Body of pancreas (tissue), 4 donors: ENCODE measurements around the gene RAD51B. TPM values are rescaled to one million over a fixed set of nuclear protein-coding genes. Genes with fewer than 3 reads are reported as not detected.

Experiments used
- ATAC-seq: fragments of 150-250 bp; one replicate; pipeline ENCODE4 v1.9.1; 2016
- DNase-seq, 4 donors: peaks; one replicate each; pipeline ENCODE4 v3.0.0-alpha.2; 2019
- H3K27ac ChIP-seq, 4 donors: fragments of 200-600 bp; sonication (generic); 1 replicate in 3 of 4; 2 replicates in 1 of 4; pipeline versions ENCODE4 v1.5.1 to v1.6.1; 2016 to 2019; ENCODE audit warnings: mild to moderate bottlenecking in 1 of 4, mixed read lengths in 1 of 4, moderate library complexity in 1 of 4
- H3K27me3 ChIP-seq, 2 donors: fragments of 200-600 bp; sonication (generic); one replicate each; pipeline ENCODE4 v1.6.0; 2016; ENCODE audit warnings: mild to moderate bottlenecking in 1 of 2
- H3K36me3 ChIP-seq, 2 donors: fragments of 200-600 bp; sonication (generic); replicated peaks in 1 of 2; 2 replicates each; pipeline ENCODE4 v1.5.1; 2016; ENCODE audit warnings: low read depth in 2 of 2; ENCODE audit not compliant: insufficient read depth in 1 of 2
- H3K4me1 ChIP-seq: fragments of 200-600 bp; sonication (generic); one replicate; pipeline ENCODE4 v1.6.0; 2016
- H3K4me3 ChIP-seq, 2 donors: fragments of 200-600 bp; sonication (generic); 1 replicate in 1 of 2; 2 replicates in 1 of 2; pipeline ENCODE4 v1.5.1; 2016 to 2019
- H3K9me3 ChIP-seq, 3 donors: fragments of 200-600 bp; sonication (generic); 1 replicate in 2 of 3; 2 replicates in 1 of 3; pipeline ENCODE4 v1.5.1; 2016
- POLR2A ChIP-seq, 3 donors: fragments of 450-650 bp; IDR thresholded peaks; one replicate each; pipeline ENCODE4 v1.6.1; 2016; ENCODE audit warnings: antibody characterized with exemption in 3 of 3, mild to moderate bottlenecking in 2 of 3
- WGBS, 2 donors: methylation state at CpG; one replicate each; pipeline ENCODE4 v1.1.5; 2017; 5-methylcytosine and 5-hydroxymethylcytosine counted together
- intact Hi-C: fragments of 100-400 bp; cut with DNase I; formaldehyde crosslinking; loops from one replicate; pipeline ENCODE4 v1.15.1; 2023
- total RNA-seq, 2 donors: library from RNA; depleted of rRNA; stranded (reverse); fragments of >200 nt; gene quantifications; one replicate each; pipeline ENCODE4 v1.1.0, GENCODE V29; 2016
- TF ChIP-seq, protein P1 (sequence below), 7 experiments: fragments of 450-650 bp in 4 of 7; fragments of 200-600 bp in 3 of 7; sonication (generic) in 3 of 7; IDR thresholded peaks; one replicate each; pipeline ENCODE4 v1.5.1; 2016 to 2019; ENCODE audit warnings: antibody characterized with exemption in 7 of 7

RAD51B gene
- total RNA-seq, 2 donors from 2014 or later, result 12.2 to 29.6 TPM

DNA sequence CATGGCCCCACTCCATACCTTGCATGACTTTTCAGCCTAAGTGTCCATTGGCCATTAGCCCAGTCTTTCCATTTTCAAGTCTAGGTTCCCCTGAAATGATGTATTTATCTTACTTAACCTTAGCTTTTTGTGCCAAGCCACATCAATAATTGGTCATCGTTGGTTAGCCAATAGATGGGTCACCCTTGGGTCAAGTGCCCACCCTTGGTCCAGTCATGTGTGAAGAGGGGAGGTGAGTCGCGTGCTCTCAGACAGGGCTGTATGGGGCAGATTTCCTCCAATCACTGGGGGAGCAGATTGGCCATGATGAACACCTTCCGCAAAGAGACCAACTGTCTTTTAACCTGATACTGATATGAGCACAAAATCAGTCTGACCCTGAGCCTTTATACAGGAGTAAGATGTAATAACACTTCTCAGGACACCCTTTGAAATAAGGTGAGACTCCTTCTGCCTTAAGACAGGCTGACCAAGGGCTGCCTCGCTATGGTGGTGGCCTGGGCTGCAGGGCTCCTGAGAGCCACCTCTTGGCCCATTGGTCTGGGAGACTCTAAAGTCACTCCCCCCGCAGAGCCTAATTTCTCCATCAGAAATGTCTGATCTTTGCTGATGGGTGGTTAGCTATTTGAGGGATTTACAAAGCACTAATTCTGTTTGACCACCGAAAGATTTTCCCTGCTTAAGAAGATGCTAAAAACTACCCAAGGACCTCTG lies 830.1 kb downstream of the RAD51B start:
- Histone ChIP-seq H3K4me3 (no peak overlapping the region), H3K9me3 (no peaks in the 10 kb centered on the region), H3K27ac (no peak overlapping the region), H3K36me3 (no peaks in the 10 kb centered on the region), H3K4me1 (peaks cover 19% of the 10 kb centered on the region), H3K27me3 (no peaks in the 10 kb centered on the region)
- ATAC-seq (no peak), DNase-seq (peak in 1 of 4 donors; percentile 5)
- 87 to 93% methylated on average over 7 of the region's 7 CpGs for WGBS, 2 donors
- TF ChIP-seq, protein P1, sequence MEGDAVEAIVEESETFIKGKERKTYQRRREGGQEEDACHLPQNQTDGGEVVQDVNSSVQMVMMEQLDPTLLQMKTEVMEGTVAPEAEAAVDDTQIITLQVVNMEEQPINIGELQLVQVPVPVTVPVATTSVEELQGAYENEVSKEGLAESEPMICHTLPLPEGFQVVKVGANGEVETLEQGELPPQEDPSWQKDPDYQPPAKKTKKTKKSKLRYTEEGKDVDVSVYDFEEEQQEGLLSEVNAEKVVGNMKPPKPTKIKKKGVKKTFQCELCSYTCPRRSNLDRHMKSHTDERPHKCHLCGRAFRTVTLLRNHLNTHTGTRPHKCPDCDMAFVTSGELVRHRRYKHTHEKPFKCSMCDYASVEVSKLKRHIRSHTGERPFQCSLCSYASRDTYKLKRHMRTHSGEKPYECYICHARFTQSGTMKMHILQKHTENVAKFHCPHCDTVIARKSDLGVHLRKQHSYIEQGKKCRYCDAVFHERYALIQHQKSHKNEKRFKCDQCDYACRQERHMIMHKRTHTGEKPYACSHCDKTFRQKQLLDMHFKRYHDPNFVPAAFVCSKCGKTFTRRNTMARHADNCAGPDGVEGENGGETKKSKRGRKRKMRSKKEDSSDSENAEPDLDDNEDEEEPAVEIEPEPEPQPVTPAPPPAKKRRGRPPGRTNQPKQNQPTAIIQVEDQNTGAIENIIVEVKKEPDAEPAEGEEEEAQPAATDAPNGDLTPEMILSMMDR (IDR thresholded peaks at IDR 0.05), result no peak
- TF ChIP-seq POLR2A (IDR thresholded peaks at IDR 0.05), result no peak
- intact Hi-C loops, result no loop called here

DNA sequence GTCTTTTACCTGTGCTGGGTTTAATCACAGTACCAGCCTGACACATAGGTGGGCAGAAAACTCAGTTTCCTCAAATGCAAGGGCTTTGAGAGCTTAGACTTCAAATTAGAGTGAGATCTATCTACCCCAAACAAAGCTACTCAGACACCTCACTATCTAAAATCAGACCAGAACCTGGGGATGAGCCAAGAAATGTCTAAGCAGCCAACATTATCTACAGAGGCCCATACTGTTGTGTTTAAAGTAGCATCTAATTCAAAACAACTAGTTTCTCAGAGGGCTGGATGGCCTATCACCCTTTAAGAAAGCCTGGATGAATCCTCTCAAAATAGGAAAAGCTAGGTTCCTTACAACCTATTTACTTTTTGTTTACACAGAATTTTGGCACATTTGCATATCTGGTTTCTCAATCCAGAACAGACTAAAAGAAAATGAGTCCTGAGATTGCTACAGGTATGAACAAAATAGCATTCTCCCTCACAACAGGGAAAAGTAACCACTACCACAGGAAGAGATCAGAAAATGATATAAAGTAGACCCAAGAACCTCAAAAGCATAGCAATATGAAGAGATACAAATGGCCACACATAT lies 830.9 kb downstream of the RAD51B start:
- Histone ChIP-seq H3K9me3 (no peaks in the 10 kb centered on the region), H3K27ac (no peak overlapping the region), H3K4me1 (peaks cover 27% of the 10 kb centered on the region), H3K27me3 (no peaks in the 10 kb centered on the region), H3K4me3 (no peak overlapping the region), H3K36me3 (no peaks in the 10 kb centered on the region)
- ATAC-seq, result no peak
- no peak for TF ChIP-seq POLR2A (IDR thresholded peaks at IDR 0.05)
- TF ChIP-seq, protein P1 (IDR thresholded peaks at IDR 0.05), result no peak
- no peak for DNase-seq
- intact Hi-C loops, result no loop called here

DNA sequence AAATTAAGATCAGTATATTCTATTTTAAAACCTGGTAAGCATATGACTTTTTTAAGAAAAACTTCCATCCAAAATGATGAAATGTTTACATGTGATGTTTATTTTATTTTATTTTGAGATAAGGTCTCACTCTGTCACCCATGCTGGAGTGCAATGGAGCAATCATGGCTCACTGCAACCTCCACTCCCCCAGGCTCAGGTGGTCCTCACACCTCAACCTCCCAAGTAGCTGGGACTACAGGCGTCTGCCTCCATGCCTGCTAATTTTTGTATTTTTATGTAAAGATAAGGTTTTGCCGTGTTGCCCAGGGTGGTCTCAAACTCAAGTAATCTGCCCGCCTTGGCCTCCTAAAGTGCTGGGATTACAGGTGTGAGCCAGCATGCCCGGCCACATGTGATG lies 831.5 kb downstream of the RAD51B start:
- intact Hi-C loops, result no loop called here
- no peak overlapping the region for H3K27ac ChIP-seq
- TF ChIP-seq POLR2A (IDR thresholded peaks at IDR 0.05), result no peak
- TF ChIP-seq, protein P1 (IDR thresholded peaks at IDR 0.05), result no peak

DNA sequence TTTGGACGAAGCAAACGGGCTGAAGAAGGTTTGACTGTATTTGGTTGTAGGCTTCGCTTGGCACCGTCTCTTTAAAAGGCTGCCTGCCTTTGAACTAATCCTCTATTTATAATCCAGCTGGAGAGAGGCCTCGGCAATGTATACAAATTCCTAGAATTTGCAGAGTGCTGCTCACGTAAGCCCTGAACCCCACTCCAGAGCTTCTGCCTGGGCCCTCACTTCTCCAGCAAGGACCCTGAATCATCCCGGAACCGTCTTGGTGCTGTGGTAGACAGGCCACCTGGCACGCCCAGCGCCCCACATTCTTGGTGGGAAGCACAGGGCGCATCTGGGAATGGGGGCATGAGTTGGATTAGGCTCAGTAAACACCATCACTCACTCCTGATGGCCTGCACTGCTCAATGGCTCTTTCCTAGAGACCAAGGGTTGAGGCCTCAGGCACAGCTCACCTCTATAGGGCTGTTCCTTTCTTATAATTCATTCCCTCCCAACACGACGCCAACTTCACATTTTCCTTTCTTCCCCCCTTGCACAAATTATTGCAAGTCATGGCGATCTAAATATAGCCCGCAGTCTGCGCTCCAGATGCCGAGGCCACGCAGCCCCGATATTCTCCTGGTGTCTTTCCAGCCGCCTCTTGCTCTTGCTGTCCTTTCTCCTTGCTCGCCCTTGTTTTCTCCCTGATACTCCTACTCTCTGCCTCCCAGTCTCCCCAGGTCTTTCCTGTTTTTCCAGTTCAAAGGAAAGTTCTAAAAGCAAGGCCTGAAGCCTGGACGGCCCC lies 832.3 kb downstream of the RAD51B start:
- Histone ChIP-seq H3K27me3 (no peaks in the 10 kb centered on the region), H3K4me1 (peaks cover 35% of the 10 kb centered on the region), H3K36me3 (no peaks in the 10 kb centered on the region), H3K9me3 (no peaks in the 10 kb centered on the region), H3K27ac (no peak overlapping the region), H3K4me3 (no peak overlapping the region)
- TF ChIP-seq, protein P1 (IDR thresholded peaks at IDR 0.05), result no peak
- no peak for TF ChIP-seq POLR2A (IDR thresholded peaks at IDR 0.05)
- ATAC-seq (no peak), DNase-seq (no peak)
- intact Hi-C loops, result no loop called here
- 78% methylated on average over 17 to 22 of the region's 22 CpGs for WGBS, 2 donors

More for the DNA sequence above, 831.5 kb downstream of the RAD51B start:
- no peak overlapping the region for H3K4me3 ChIP-seq
- no peaks in the 10 kb centered on the region for H3K9me3 ChIP-seq
- no peaks in the 10 kb centered on the region for H3K27me3 ChIP-seq
- ATAC-seq, result no peak
- peaks cover 33% of the 10 kb centered on the region for H3K4me1 ChIP-seq
- H3K36me3 ChIP-seq, result no peaks in the 10 kb centered on the region
- no peak for DNase-seq
- 76 to 83% methylated on average over 4 of the region's 4 CpGs for WGBS, 2 donors
